Gastroesophageal sphincter (tissue), 3 donors: ENCODE data around the gene STX4.

Source experiments
- CTCF ChIP-seq, 4 experiments: fragments of 200-600 bp in 2 of 4; fragments of 450-650 bp in 2 of 4; sonication (generic) in 1 of 4; IDR thresholded peaks; one replicate each; pipeline ENCODE4 v1.5.1; 2017 to 2019; ENCODE audit warnings: antibody characterized with exemption in 4 of 4, mild to moderate bottlenecking in 2 of 4, moderate library complexity in 2 of 4
- POLR2A ChIP-seq, 2 donors: fragments of 450-650 bp; IDR thresholded peaks; one replicate each; pipeline ENCODE4 v1.6.1; 2017; ENCODE audit warnings: antibody characterized with exemption in 2 of 2, mild to moderate bottlenecking in 2 of 2, moderate library complexity in 1 of 2

GRCh38 chr16:31000671-31001382, 32.5 kb upstream of the STX4 start:
- TF ChIP-seq CTCF (IDR thresholded peaks at IDR 0.05) (no peak), POLR2A (IDR thresholded peaks at IDR 0.05) (no peak)
